ENCODE data around the gene UNC45A.

UNC45A gene

DNA sequence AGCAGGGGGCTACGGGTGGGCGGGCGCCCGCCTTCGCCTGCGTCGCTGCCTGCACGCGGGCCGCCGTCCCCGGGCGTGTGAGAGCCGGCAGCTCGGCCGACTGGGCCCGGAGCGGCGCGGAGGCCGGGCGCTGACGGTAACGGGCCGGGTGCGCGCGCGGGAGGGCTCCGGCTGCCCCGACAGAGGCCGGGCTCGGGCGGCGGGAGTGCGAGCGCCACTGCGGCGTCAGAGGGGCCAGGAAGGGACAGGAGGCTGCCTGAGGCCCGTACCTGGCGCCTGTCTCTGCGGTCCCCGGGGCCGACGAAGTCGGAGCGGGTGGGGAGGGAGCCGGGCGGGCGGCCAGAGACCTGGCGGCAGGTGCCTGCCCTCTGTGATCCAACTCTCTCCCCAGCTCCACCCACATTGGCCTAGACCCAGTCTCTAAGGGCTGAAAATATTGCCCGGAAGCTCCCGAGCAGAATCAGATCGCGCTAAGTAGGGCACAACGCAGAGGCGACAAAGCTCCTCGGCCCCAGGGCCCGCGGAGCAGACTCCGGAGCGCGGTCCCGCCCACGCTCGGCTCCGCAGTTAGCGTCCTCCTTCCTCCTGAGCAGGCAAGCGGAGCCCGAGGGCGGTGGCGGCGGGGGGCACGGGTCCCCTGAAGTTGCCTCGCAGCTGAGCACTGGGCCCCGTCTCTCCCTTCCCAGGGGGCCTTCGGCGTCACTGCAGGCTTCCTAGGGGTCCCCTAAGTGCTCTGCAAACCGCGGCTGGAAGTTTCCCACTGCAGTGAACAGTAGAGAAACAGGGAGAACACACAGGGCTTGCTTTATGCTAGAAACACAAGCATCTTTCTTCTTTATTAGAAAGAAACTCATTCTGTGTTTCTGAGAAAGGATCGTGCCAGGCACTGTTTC is 32.0 kb upstream of the UNC45A start, which contains the start of gene MAN2A2:
Gene MAN2A2 (plus strand): TSS at position 463 of the 893 bp plus-strand sequence. CDS start 906 bp downstream, outside the sequence.
- Histone ChIP-seq H3K4me3 (ENCODE audit: low read depth, low read length) (peak within 1 kb of the TSS; percentile 74), H3K36me3 (ENCODE audit: control insufficient read depth in 2 of 2, insufficient read depth in 1 of 2, low read length in 2 of 2) (peaks cover 13 to 35% of the 10 kb centered on the region in 2 experiments), H3K4me1 (ENCODE audit: control insufficient read depth, insufficient read depth, low read length) (peaks cover 13% of the 10 kb centered on the region), H3K9me3 (ENCODE audit: control insufficient read depth, insufficient read depth, low read depth, low read length) (no peaks in the 10 kb centered on the region), H3K27ac (ENCODE audit: extremely low read depth, low read depth, low read length) (peak within 1 kb of the TSS; percentile 98)
- ChIA-PET CTCF (interaction anchor here (0.5 to 8.3 kb wide), 21 partner anchors 10 to 1166 kb away, joined by 3 to 126 read pairs (median 3); partner anchors contain the start of genes HDDC3, RCCD1 and UNC45A), POLR2A (interaction anchor here (0.5 to 3.8 kb wide), 19 partner anchors 8 to 1661 kb away, joined by 3 to 88 read pairs (median 4); partner anchors contain the start of genes BLM, HDDC3, PRC1 and RCCD1)
- TF ChIP-seq MZF1 (tag by site-specific recombination; IDR thresholded peaks at IDR 0.05; ENCODE audit: borderline replicate concordance) (0 out of 2 replicates have a peak, but pooled peaks have one; percentile 24), BCL11A (tag by site-specific recombination; IDR thresholded peaks at IDR 0.05; ENCODE audit: low read depth) (0 out of 2 replicates have a peak, but pooled peaks have one; percentile 22), ZNF521 (tag by site-specific recombination; IDR thresholded peaks at IDR 0.05) (no peak), ZFP37 (tag by site-specific recombination; IDR thresholded peaks at IDR 0.05) (0 out of 2 replicates have a peak, but pooled peaks have one; percentile 38), ZBTB17 (tag by site-specific recombination; IDR thresholded peaks at IDR 0.05) (peak; percentile 72), GLIS2 (tag by site-specific recombination; IDR thresholded peaks at IDR 0.05) (peak; percentile 94), ZSCAN16 (tag by site-specific recombination; IDR thresholded peaks at IDR 0.05) (peak; percentile 98), ZNF707 (tag by site-specific recombination; IDR thresholded peaks at IDR 0.05) (no peak), ZNF561 (tag by site-specific recombination; IDR thresholded peaks at IDR 0.05; ENCODE audit: borderline replicate concordance) (peak; percentile 58; the same call in 1 of the 2 replicates), KLF9 (tag by site-specific recombination; IDR thresholded peaks at IDR 0.05; ENCODE audit: low read depth) (peak; percentile 64; the same call in 1 of the 2 replicates), SP2 (tag by site-specific recombination; IDR thresholded peaks at IDR 0.05) (peak; percentile 63), ZBTB48 (tag by site-specific recombination; IDR thresholded peaks at IDR 0.05) (peak; percentile 57; the same call in 1 of the 2 replicates), ZBTB8A (tag by site-specific recombination; IDR thresholded peaks at IDR 0.05) (peak; percentile 89), ZEB2 (tag by site-specific recombination; IDR thresholded peaks at IDR 0.05) (peak; percentile 72), SP7 (tag by site-specific recombination; IDR thresholded peaks at IDR 0.05) (peak; percentile 24; the same call in 1 of the 2 replicates), ZNF837 (tag by site-specific recombination; IDR thresholded peaks at IDR 0.05) (no peak), ZNF155 (tag by site-specific recombination; IDR thresholded peaks at IDR 0.05) (no peak)
- TF ChIP-seq, protein P1, sequence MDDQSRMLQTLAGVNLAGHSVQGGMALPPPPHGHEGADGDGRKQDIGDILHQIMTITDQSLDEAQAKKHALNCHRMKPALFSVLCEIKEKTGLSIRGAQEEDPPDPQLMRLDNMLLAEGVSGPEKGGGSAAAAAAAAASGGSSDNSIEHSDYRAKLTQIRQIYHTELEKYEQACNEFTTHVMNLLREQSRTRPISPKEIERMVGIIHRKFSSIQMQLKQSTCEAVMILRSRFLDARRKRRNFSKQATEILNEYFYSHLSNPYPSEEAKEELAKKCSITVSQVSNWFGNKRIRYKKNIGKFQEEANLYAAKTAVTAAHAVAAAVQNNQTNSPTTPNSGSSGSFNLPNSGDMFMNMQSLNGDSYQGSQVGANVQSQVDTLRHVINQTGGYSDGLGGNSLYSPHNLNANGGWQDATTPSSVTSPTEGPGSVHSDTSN (CRISPR knock-in tag; IDR thresholded peaks at IDR 0.05) = peak; percentile 63; the same call in 1 of the 2 replicates
- TF ChIP-seq, protein P2, sequence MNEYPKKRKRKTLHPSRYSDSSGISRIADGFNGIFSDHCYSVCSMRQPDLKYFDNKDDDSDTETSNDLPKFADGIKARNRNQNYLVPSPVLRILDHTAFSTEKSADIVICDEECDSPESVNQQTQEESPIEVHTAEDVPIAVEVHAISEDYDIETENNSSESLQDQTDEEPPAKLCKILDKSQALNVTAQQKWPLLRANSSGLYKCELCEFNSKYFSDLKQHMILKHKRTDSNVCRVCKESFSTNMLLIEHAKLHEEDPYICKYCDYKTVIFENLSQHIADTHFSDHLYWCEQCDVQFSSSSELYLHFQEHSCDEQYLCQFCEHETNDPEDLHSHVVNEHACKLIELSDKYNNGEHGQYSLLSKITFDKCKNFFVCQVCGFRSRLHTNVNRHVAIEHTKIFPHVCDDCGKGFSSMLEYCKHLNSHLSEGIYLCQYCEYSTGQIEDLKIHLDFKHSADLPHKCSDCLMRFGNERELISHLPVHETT (tag by site-specific recombination; IDR thresholded peaks at IDR 0.05) = 0 out of 2 replicates have a peak, but pooled peaks have one; percentile 30
- TF ChIP-seq, protein P3, sequence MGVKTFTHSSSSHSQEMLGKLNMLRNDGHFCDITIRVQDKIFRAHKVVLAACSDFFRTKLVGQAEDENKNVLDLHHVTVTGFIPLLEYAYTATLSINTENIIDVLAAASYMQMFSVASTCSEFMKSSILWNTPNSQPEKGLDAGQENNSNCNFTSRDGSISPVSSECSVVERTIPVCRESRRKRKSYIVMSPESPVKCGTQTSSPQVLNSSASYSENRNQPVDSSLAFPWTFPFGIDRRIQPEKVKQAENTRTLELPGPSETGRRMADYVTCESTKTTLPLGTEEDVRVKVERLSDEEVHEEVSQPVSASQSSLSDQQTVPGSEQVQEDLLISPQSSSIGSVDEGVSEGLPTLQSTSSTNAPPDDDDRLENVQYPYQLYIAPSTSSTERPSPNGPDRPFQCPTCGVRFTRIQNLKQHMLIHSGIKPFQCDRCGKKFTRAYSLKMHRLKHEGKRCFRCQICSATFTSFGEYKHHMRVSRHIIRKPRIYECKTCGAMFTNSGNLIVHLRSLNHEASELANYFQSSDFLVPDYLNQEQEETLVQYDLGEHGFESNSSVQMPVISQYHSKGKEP (tag by site-specific recombination; IDR thresholded peaks at IDR 0.05) = no peak
- TF ChIP-seq, protein P4, sequence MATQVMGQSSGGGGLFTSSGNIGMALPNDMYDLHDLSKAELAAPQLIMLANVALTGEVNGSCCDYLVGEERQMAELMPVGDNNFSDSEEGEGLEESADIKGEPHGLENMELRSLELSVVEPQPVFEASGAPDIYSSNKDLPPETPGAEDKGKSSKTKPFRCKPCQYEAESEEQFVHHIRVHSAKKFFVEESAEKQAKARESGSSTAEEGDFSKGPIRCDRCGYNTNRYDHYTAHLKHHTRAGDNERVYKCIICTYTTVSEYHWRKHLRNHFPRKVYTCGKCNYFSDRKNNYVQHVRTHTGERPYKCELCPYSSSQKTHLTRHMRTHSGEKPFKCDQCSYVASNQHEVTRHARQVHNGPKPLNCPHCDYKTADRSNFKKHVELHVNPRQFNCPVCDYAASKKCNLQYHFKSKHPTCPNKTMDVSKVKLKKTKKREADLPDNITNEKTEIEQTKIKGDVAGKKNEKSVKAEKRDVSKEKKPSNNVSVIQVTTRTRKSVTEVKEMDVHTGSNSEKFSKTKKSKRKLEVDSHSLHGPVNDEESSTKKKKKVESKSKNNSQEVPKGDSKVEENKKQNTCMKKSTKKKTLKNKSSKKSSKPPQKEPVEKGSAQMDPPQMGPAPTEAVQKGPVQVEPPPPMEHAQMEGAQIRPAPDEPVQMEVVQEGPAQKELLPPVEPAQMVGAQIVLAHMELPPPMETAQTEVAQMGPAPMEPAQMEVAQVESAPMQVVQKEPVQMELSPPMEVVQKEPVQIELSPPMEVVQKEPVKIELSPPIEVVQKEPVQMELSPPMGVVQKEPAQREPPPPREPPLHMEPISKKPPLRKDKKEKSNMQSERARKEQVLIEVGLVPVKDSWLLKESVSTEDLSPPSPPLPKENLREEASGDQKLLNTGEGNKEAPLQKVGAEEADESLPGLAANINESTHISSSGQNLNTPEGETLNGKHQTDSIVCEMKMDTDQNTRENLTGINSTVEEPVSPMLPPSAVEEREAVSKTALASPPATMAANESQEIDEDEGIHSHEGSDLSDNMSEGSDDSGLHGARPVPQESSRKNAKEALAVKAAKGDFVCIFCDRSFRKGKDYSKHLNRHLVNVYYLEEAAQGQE (tag by site-specific recombination; IDR thresholded peaks at IDR 0.05) = no peak
- TF ChIP-seq, protein P5, sequence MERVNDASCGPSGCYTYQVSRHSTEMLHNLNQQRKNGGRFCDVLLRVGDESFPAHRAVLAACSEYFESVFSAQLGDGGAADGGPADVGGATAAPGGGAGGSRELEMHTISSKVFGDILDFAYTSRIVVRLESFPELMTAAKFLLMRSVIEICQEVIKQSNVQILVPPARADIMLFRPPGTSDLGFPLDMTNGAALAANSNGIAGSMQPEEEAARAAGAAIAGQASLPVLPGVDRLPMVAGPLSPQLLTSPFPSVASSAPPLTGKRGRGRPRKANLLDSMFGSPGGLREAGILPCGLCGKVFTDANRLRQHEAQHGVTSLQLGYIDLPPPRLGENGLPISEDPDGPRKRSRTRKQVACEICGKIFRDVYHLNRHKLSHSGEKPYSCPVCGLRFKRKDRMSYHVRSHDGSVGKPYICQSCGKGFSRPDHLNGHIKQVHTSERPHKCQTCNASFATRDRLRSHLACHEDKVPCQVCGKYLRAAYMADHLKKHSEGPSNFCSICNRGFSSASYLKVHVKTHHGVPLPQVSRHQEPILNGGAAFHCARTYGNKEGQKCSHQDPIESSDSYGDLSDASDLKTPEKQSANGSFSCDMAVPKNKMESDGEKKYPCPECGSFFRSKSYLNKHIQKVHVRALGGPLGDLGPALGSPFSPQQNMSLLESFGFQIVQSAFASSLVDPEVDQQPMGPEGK (tag by site-specific recombination; IDR thresholded peaks at IDR 0.05) = peak; percentile 74
